Measurements from ENCODE around the gene ORC4. TPM values are rescaled to one million over a fixed set of nuclear protein-coding genes. Genes with fewer than 3 reads are reported as not detected.

Gene ORC4
- total and polyA plus RNA-seq, 7 donors = 15.1 to 52.0 (median 36.2) TPM

DNA sequence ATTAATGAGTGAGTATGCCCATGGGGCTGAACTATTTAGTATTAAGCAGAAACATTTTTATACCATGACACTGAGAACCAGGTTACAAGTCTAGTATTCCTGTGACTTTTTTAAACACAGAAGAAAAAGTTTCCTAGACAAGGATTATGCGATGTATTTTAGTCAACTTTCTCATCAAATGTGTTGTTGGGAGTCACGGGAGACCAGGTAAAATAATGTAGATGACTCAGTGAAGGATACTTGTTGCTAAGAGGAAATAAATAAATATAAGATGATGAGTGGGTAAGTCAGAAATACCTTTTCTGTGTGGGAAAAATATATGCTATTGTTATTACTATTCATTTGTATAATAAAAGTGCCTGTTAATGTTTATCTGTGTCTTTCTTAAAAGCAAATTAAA, 23.8 kb upstream of the ORC4 start:
- H3K4me3 ChIP-seq = no peak overlapping the region
- H3K27me3 ChIP-seq (ENCODE audit: insufficient read depth in 3 of 3, low read length in 2 of 3) = no peaks in the 10 kb centered on the region
- DNase-seq = no peak
- no peaks in the 10 kb centered on the region for H3K4me1 ChIP-seq
- H3K36me3 ChIP-seq (ENCODE audit: insufficient read depth in 1 of 2, low read depth in 1 of 2) = no peaks in the 10 kb centered on the region
- ATAC-seq = no peak
- TF ChIP-seq, protein P1, sequence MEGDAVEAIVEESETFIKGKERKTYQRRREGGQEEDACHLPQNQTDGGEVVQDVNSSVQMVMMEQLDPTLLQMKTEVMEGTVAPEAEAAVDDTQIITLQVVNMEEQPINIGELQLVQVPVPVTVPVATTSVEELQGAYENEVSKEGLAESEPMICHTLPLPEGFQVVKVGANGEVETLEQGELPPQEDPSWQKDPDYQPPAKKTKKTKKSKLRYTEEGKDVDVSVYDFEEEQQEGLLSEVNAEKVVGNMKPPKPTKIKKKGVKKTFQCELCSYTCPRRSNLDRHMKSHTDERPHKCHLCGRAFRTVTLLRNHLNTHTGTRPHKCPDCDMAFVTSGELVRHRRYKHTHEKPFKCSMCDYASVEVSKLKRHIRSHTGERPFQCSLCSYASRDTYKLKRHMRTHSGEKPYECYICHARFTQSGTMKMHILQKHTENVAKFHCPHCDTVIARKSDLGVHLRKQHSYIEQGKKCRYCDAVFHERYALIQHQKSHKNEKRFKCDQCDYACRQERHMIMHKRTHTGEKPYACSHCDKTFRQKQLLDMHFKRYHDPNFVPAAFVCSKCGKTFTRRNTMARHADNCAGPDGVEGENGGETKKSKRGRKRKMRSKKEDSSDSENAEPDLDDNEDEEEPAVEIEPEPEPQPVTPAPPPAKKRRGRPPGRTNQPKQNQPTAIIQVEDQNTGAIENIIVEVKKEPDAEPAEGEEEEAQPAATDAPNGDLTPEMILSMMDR (IDR thresholded peaks at IDR 0.05) = no peak
- H3K9me3 ChIP-seq = no peaks in the 10 kb centered on the region
- no peak overlapping the region for H3K27ac ChIP-seq
- intact Hi-C loops (cut with DNase I) = no loop called here
- WGBS, 3 donors = 75 to 82% (median 78%) methylated on average over 2 of the region's 2 CpGs

DNA sequence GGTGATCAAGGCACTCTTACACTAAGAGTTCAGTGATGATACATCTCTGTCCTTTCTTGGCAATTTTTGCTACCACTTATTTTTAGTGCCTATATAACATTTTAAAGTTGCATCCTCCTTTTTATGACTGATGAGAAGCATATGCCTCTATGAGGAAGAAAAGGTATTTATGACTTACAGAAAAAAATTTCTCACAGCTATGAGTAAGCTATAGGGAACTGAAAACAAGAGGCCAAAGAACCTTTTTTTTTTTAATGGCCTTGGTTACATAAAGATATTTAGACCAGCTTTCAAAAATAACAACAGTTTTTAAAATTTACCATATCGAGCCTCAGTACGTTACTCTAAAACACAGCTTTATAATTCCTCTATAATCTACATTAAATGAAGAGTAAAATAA, 21.7 kb upstream of the ORC4 start:
- TF ChIP-seq, protein P1 (IDR thresholded peaks at IDR 0.05) = no peak
- intact Hi-C loops (cut with DNase I) = no loop called here
- Histone ChIP-seq H3K9me3 (no peaks in the 10 kb centered on the region), H3K27ac (no peak overlapping the region), H3K36me3 (ENCODE audit: insufficient read depth in 1 of 2, low read depth in 1 of 2) (no peaks in the 10 kb centered on the region), H3K4me1 (peaks cover 3% of the 10 kb centered on the region), H3K27me3 (ENCODE audit: insufficient read depth in 3 of 3, low read length in 2 of 3) (no peaks in the 10 kb centered on the region), H3K4me3 (no peak overlapping the region)
- WGBS, 3 donors = 97 to 99% (median 98%) methylated on average over 2 of the region's 2 CpGs
- DNase-seq (no peak), ATAC-seq (no peak)

DNA sequence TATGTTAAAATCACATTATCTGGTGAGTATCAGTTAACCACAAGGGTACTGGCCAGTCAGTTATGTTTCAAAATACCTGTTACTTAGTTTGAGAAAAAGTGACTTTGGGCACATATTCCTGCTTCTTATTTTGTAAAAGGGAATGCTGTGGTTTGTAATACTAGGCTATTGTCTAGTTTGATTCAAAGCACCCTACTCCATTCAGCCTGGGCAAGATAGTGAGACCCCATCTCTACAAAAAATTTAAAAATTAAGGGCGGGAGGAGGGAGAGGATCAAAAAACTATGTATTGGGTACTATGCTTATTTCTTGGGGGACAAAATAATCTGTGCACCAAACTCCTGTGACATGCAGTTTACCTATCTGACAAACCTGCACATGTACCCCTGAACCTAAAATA, 19.2 kb upstream of the ORC4 start:
- ATAC-seq (no peak), DNase-seq (no peak)
- H3K27ac ChIP-seq = no peak overlapping the region
- no peaks in the 10 kb centered on the region for H3K9me3 ChIP-seq
- 96% methylated on average over 1 of the region's 1 CpG for WGBS, 3 donors
- H3K27me3 ChIP-seq (ENCODE audit: insufficient read depth in 3 of 3, low read length in 2 of 3) = no peaks in the 10 kb centered on the region
- no peaks in the 10 kb centered on the region for H3K36me3 ChIP-seq (ENCODE audit: insufficient read depth in 1 of 2, low read depth in 1 of 2)
- intact Hi-C loops (cut with DNase I) = no loop called here
- no peak overlapping the region for H3K4me3 ChIP-seq
- TF ChIP-seq, protein P1 (IDR thresholded peaks at IDR 0.05) = no peak
- H3K4me1 ChIP-seq = peaks cover 3% of the 10 kb centered on the region

DNA sequence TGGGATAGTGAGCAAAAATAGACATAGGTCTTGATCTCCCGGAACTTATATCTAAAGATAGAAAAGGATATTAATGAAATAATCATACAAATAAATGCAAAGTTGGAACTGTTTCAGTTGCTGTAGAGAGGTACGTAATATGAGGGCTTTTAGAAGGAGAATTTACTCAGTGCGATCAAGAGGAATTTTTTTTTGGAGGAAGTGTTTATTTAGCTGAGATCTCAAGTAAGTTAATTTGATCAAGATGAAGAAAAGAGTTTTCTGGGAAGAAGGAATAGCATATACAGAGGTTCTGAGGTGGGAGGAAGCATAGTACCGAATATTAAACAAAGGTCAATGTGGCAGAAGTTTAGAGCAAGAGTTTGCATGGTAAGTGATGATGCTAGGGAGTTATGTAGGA, 11.7 kb upstream of the ORC4 start:
- no peaks in the 10 kb centered on the region for H3K36me3 ChIP-seq (ENCODE audit: insufficient read depth in 1 of 2, low read depth in 1 of 2)
- no peak overlapping the region for H3K4me3 ChIP-seq
- TF ChIP-seq, protein P1 (IDR thresholded peaks at IDR 0.05) = no peak
- no peak for ATAC-seq
- WGBS, 3 donors = 61 to 69% (median 69%) methylated on average over 4 of the region's 4 CpGs
- no peaks in the 10 kb centered on the region for H3K9me3 ChIP-seq
- no peaks in the 10 kb centered on the region for H3K27me3 ChIP-seq (ENCODE audit: insufficient read depth in 3 of 3, low read length in 2 of 3)
- peaks cover 23% of the 10 kb centered on the region for H3K4me1 ChIP-seq
- DNase-seq = no peak
- no peak overlapping the region for H3K27ac ChIP-seq
- intact Hi-C loops (cut with DNase I) = no loop called here

DNA sequence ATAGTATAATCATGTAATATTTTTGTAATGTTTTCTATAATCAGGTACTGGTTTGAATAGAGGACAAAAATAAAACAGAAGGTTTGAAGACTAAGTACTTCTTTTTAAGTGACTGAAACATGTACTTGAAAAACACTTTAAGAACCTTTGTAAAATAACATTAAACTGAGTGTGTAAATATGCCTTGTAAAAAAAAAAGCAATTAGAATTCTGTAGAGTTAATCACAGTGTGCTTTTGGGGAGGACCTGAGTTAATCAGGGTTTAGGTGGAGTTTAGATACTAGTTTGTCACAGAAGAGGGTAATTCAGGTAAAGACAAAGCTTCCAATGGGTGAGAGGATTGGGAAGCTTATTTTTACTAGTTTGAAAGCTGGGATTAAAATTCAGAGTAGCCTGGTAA, 10.6 kb upstream of the ORC4 start:
- Histone ChIP-seq H3K4me1 (peaks cover 32% of the 10 kb centered on the region), H3K27ac (no peak overlapping the region), H3K9me3 (no peaks in the 10 kb centered on the region), H3K27me3 (ENCODE audit: insufficient read depth in 3 of 3, low read length in 2 of 3) (no peaks in the 10 kb centered on the region), H3K4me3 (no peak overlapping the region), H3K36me3 (ENCODE audit: insufficient read depth in 1 of 2, low read depth in 1 of 2) (no peaks in the 10 kb centered on the region)
- DNase-seq (no peak), ATAC-seq (no peak)
- intact Hi-C loops (cut with DNase I) = no loop called here
- TF ChIP-seq, protein P1 (IDR thresholded peaks at IDR 0.05) = no peak
